ENCODE measurements around the gene ACAD10. TPM values are rescaled to one million over a fixed set of nuclear protein-coding genes. Genes with fewer than 3 reads are reported as not detected.

ACAD10 gene
- total RNA-seq, 1 donor from 2014 or later, result 16.9 TPM

- FAIRE-seq (no peak), DNase-seq (ENCODE audit: low read depth) (no peak)
- no peak for TF ChIP-seq EZH2 (IDR thresholded peaks at IDR 0.05; ENCODE audit: insufficient read depth, low read length)
- TF ChIP-seq CTCF (IDR thresholded peaks at IDR 0.05; ENCODE audit: insufficient read depth, low read depth, low read length), result no peak
- H3K9me3 ChIP-seq (ENCODE audit: insufficient read depth, low read depth, low read length), result no peaks in the 10 kb centered on the region
- no peaks in the 10 kb centered on the region for H3K27me3 ChIP-seq (ENCODE audit: insufficient read depth, low read length)
- H3K9me3 Mint-ChIP-seq (ENCODE audit: unreplicated experiment), result no peaks in the 10 kb centered on the region
- H3K4me1 ChIP-seq (ENCODE audit: insufficient read depth, low read length), result no peaks in the 10 kb centered on the region
- no peaks in the 10 kb centered on the region for H3K79me2 ChIP-seq (ENCODE audit: insufficient read depth, low read length)
- no peaks in the 10 kb centered on the region for H3K27me3 Mint-ChIP-seq (ENCODE audit: low read depth, unreplicated experiment)
- no peak overlapping the region for H3K9ac ChIP-seq (ENCODE audit: low read length)
- no peak overlapping the region for H3K27ac ChIP-seq (ENCODE audit: low read depth, low read length)
- no peak overlapping the region for H3K4me3 Mint-ChIP-seq (ENCODE audit: unreplicated experiment)
- no peaks in the 10 kb centered on the region for H3K4me1 Mint-ChIP-seq (ENCODE audit: low read depth, unreplicated experiment)
- H3K36me3 ChIP-seq (ENCODE audit: insufficient read depth, low read length), result no peaks in the 10 kb centered on the region
- H3K27ac Mint-ChIP-seq (ENCODE audit: unreplicated experiment), result no peak overlapping the region
- H4K20me1 ChIP-seq (ENCODE audit: insufficient read depth, low read length), result no peaks in the 10 kb centered on the region
- H2AFZ ChIP-seq (ENCODE audit: low read depth, low read length), result no peak overlapping the region
- H3K4me2 ChIP-seq (ENCODE audit: low read length), result no peak overlapping the region
- no peak overlapping the region for H3K4me3 ChIP-seq (ENCODE audit: insufficient read depth, low read depth, low read length)
- H3K36me3 Mint-ChIP-seq (ENCODE audit: low read depth, unreplicated experiment), result peaks cover 31% of the 10 kb centered on the region
Observed at GRCh38 chr12:111792856-111793235, 107.0 kb downstream of the ACAD10 start.

- Histone ChIP-seq H3K79me2 (ENCODE audit: insufficient read depth, low read length) (no peaks in the 10 kb centered on the region), H3K9me3 (ENCODE audit: insufficient read depth, low read depth, low read length) (no peaks in the 10 kb centered on the region), H3K4me3 (ENCODE audit: insufficient read depth, low read depth, low read length) (no peak overlapping the region), H3K9ac (ENCODE audit: low read length) (no peak overlapping the region), H3K27ac (ENCODE audit: low read depth, low read length) (no peak overlapping the region), H4K20me1 (ENCODE audit: insufficient read depth, low read length) (no peaks in the 10 kb centered on the region), H3K4me2 (ENCODE audit: low read length) (no peak overlapping the region), H3K4me1 (ENCODE audit: insufficient read depth, low read length) (no peaks in the 10 kb centered on the region), H3K27me3 (ENCODE audit: insufficient read depth, low read length) (no peaks in the 10 kb centered on the region), H3K36me3 (ENCODE audit: insufficient read depth, low read length) (peaks cover 3% of the 10 kb centered on the region), H2AFZ (ENCODE audit: low read depth, low read length) (no peak overlapping the region)
- no peak for DNase-seq (ENCODE audit: low read depth)
- TF ChIP-seq CTCF (IDR thresholded peaks at IDR 0.05; ENCODE audit: insufficient read depth, low read depth, low read length), result no peak
- TF ChIP-seq EZH2 (IDR thresholded peaks at IDR 0.05; ENCODE audit: insufficient read depth, low read length), result no peak
- Mint-ChIP-seq H3K27me3 (ENCODE audit: low read depth, unreplicated experiment) (no peaks in the 10 kb centered on the region), H3K4me1 (ENCODE audit: low read depth, unreplicated experiment) (no peaks in the 10 kb centered on the region), H3K36me3 (ENCODE audit: low read depth, unreplicated experiment) (peaks cover 18% of the 10 kb centered on the region), H3K4me3 (ENCODE audit: unreplicated experiment) (no peak overlapping the region), H3K9me3 (ENCODE audit: unreplicated experiment) (peaks cover 3% of the 10 kb centered on the region), H3K27ac (ENCODE audit: unreplicated experiment) (no peak overlapping the region)
- no peak for FAIRE-seq
Observed at GRCh38 chr12:111798182-111798581, 112.3 kb downstream of the ACAD10 start.

GRCh38 chr12:111799758-111800157 lies 113.9 kb downstream of the ACAD10 start:
- Mint-ChIP-seq H3K27me3 (ENCODE audit: low read depth, unreplicated experiment) (no peaks in the 10 kb centered on the region), H3K4me1 (ENCODE audit: low read depth, unreplicated experiment) (no peaks in the 10 kb centered on the region), H3K4me3 (ENCODE audit: unreplicated experiment) (no peak overlapping the region), H3K9me3 (ENCODE audit: unreplicated experiment) (peaks cover 3% of the 10 kb centered on the region), H3K36me3 (ENCODE audit: low read depth, unreplicated experiment) (peaks cover 18% of the 10 kb centered on the region), H3K27ac (ENCODE audit: unreplicated experiment) (no peak overlapping the region)
- DNase-seq (ENCODE audit: low read depth) (no peak), FAIRE-seq (no peak)
- Histone ChIP-seq H4K20me1 (ENCODE audit: insufficient read depth, low read length) (no peaks in the 10 kb centered on the region), H3K4me3 (ENCODE audit: insufficient read depth, low read depth, low read length) (no peak overlapping the region), H3K79me2 (ENCODE audit: insufficient read depth, low read length) (no peaks in the 10 kb centered on the region), H2AFZ (ENCODE audit: low read depth, low read length) (no peak overlapping the region), H3K27me3 (ENCODE audit: insufficient read depth, low read length) (no peaks in the 10 kb centered on the region), H3K27ac (ENCODE audit: low read depth, low read length) (no peak overlapping the region), H3K36me3 (ENCODE audit: insufficient read depth, low read length) (peaks cover 3% of the 10 kb centered on the region), H3K4me2 (ENCODE audit: low read length) (no peak overlapping the region), H3K4me1 (ENCODE audit: insufficient read depth, low read length) (no peaks in the 10 kb centered on the region), H3K9ac (ENCODE audit: low read length) (no peak overlapping the region), H3K9me3 (ENCODE audit: insufficient read depth, low read depth, low read length) (no peaks in the 10 kb centered on the region)
- TF ChIP-seq EZH2 (IDR thresholded peaks at IDR 0.05; ENCODE audit: insufficient read depth, low read length) (no peak), CTCF (IDR thresholded peaks at IDR 0.05; ENCODE audit: insufficient read depth, low read depth, low read length) (no peak)
